CD4-positive, alpha-beta T cell treated with Interleukin-12 subunit alpha and Interleukin-12 subunit beta, for 1 hour (primary cell): ENCODE measurements around the gene SGSH.

Source experiments
- DNase-seq: peaks from one replicate; pipeline ENCODE4 v3.0.0-alpha.2; 2020

SGSH gene

GRCh38 chr17:80181431-80181830 is 38.7 kb downstream of the SGSH start:
- no peak for DNase-seq

- no peak for DNase-seq
These were observed 39.9 kb downstream of the SGSH start for GRCh38 chr17:80180192-80180591.

- DNase-seq = no peak
These were observed 42.0 kb downstream of the SGSH start for GRCh38 chr17:80177986-80178595.

DNA sequence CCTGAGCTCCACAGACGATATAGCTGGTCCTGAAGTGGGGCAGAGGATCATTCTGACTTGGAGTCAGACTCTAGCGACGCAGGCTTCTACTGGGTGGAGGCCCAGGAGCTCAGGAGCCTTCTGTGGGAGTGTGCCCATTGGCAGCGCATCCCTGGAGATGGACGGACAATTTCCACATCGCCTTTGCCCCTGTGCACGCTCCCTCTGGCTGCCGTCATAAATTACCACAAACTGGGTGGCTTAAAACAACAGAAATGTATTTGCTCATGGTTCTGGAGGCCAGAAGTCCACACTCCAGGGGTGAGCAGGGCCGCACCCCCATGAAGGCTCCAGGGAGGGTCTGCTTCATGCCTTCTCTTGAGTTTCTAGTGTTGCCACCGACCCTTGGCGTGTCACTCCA is 43.4 kb downstream of the SGSH start:
- DNase-seq = no peak

GRCh38 chr17:80173916-80174315 is 46.2 kb downstream of the SGSH start:
- no peak for DNase-seq

- no peak for DNase-seq
These were observed 47.0 kb downstream of the SGSH start for GRCh38 chr17:80173126-80173525.

DNA sequence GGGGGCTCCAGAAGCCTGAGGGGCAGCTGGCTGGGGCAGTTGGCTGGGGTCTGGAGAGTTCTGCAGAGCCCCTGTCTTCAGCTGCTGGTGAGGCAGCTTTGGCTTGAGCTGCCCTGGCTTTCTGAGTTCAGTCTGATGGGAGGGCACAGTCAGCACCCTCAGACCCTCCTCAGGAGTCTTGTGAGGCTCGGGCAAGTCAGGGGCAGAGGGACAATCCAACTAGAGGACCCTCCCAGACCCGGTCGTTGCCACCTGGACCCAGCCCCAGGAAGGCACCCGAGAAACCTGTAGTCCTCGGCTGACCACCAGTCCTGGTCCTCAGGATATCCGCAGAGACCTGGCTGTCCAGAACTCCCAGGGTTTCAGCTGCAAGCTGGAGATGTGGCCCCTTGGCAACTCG is 48.5 kb downstream of the SGSH start:
- DNase-seq = no peak

DNA sequence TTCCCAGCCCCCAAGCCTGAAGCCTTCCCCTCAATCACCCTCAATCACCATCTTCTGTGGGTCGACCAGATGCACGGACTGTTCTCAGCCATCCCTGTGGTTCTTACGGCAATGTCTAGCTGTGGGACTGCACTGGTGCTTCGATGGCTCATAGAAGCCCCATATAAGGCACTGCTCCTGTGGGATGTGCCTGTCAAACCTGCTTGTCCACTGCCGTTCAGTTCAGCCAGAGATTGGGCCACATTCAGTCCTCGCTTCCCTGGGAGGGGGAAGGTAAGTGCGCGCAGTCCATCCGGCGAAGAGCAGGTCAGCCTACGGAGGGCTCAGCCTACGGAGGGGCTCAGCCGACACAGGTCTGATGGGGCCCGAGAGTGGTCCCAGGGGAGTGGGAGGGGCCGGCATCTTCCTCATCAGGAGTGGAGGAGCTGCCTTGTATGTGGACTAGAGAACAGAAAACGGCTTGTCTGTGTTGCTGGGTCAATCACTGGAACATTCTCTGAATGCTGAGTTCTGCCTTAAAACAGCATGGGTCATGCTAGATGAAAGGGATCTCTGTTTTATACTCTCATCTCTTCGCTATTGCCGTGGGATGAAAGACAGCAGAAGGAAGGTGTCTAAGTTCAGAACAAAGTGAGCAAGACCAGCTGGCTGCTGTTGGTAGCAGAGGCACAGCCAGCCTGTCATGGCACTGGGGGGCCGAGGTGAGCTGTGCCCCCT is 50.2 kb downstream of the SGSH start, which contains the start of gene CARD14:
Gene CARD14, plus strand, starts transcription at position 247 of the 717 bp plus-strand sequence. CDS start 11,409 bp downstream, outside the sequence.
- DNase-seq = no peak

- no peak for DNase-seq
These were observed 51.0 kb downstream of the SGSH start for GRCh38 chr17:80169107-80169506.

DNA sequence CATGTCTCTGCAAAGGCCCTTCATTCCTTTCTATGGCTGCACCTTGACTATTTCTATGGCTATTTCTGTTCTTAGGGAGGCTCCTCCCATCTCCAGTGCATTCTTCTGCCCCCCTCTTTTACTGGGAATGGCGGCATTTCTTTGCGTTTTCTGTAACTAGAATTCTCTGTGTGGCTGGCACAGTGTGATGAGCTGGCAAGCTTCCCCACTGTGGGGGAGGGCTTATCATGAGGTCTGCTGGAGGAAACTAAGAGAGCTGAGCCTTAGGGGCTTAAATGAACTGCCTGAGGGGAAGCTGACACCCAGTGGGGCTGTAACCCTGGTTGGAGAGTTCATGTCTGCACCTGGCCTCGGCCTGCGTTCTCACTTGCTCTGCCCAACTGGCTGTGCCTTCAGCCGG is 51.8 kb downstream of the SGSH start:
- no peak for DNase-seq

DNA sequence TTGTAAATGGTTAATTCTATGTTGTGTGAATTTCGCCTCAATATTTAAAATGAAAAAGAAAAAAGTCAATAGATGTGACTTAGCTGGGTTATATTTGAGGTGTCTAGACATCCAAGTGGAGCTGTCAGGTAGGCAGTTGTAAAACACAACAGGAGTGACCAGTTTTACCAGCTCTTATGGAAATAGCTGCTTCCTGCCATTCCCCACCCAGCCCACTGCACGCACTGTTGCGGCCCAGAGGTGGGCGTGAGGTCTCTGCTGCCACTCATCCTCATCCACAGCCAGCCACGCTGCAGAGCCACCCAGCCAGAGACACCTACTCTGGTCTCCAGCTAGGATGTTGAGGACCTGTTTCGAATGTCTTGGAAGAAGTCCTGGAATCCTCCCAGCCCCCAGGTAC is 53.7 kb downstream of the SGSH start:
- no peak for DNase-seq

- DNase-seq = no peak
These were observed 55.9 kb downstream of the SGSH start for GRCh38 chr17:80164185-80164584.

DNA sequence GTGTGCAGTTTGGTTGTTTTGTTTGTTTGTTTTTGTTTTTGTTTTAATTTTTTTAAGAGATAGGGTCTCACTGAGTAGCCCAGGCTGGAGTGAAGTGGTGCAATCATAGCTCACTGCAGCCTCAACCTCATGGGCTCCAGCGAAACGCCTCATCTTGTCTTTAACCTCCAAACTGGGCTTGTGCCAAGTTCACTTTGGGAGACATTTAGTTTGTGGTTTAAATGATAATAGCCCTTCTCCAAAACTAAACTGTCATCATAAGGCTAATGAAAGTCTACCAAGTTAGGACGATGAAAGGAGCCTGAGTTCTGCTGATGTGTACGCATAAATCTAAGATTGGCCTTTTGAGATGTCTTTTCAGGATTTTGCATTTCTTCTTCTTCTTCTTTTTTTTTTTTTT is 56.8 kb downstream of the SGSH start:
- DNase-seq = no peak

- no peak for DNase-seq
These were observed 59.6 kb downstream of the SGSH start for GRCh38 chr17:80160536-80160935.
